ENCODE measurements around the gene NKAIN2.

DNA sequence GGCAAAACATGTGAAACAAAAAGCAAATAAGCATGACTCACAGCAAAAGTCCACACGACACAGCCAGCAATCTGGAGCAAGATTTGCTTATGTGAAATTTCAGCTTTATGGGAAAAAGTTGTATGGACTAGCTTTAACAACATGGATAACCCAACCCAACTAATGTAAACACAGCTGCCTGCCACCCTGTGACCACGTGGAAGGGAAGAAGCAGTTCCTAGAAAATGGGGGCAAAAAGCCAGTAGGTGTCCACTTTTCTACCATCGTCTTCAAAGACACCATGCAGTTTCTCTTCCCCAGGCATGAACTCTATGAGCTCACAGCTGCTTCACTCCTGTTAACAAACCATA is 733.2 kb downstream of the NKAIN2 start:
- TF ChIP-seq, protein P1, sequence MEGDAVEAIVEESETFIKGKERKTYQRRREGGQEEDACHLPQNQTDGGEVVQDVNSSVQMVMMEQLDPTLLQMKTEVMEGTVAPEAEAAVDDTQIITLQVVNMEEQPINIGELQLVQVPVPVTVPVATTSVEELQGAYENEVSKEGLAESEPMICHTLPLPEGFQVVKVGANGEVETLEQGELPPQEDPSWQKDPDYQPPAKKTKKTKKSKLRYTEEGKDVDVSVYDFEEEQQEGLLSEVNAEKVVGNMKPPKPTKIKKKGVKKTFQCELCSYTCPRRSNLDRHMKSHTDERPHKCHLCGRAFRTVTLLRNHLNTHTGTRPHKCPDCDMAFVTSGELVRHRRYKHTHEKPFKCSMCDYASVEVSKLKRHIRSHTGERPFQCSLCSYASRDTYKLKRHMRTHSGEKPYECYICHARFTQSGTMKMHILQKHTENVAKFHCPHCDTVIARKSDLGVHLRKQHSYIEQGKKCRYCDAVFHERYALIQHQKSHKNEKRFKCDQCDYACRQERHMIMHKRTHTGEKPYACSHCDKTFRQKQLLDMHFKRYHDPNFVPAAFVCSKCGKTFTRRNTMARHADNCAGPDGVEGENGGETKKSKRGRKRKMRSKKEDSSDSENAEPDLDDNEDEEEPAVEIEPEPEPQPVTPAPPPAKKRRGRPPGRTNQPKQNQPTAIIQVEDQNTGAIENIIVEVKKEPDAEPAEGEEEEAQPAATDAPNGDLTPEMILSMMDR (optimal IDR thresholded peaks at IDR 0.05 in 1 of 3, IDR thresholded peaks at IDR 0.05 in 1 of 3, conservative IDR thresholded peaks at IDR 0.05 in 1 of 3; ENCODE audit: extremely low read depth in 1 of 3, insufficient read depth in 2 of 3, low read length in 3 of 3): no peak
- TF ChIP-seq EZH2 (IDR thresholded peaks at IDR 0.05; ENCODE audit: low read length): no peak
